Panc1 (cell line): Measurements from ENCODE around the gene WFDC8. TPM values are rescaled to one million over a fixed set of nuclear protein-coding genes. Genes with fewer than 3 reads are reported as not detected.

Source experiments
- ATAC-seq: fragments of 200-7000 bp; cut with Tn5 transposase; 2 replicates; pipeline ENCODE4 v1.9.1; 2020; ENCODE audit warnings: mild to moderate bottlenecking, moderate library complexity
- BruUV-seq: library from RNA; stranded (reverse); fragments of 400-500 nt; replicated peaks from 2 replicates; lab custom pipeline; 2021; lab: Mats Ljungman, UMichigan
- CTCF ChIA-PET: fragments of 300-600 bp; sonication (Branson Sonifier 250); formaldehyde crosslinking; loops from one replicate; lab custom pipeline; 2022; ENCODE audit warnings: antibody characterized with exemption; lab: Charles Lee
- POLR2A ChIA-PET: fragments of 300-600 bp; sonication (Branson Sonifier 250); formaldehyde crosslinking; loops from one replicate; lab custom pipeline; 2022; ENCODE audit warnings: antibody characterized with exemption; lab: Charles Lee
- DNase-seq: peaks from one replicate; pipeline ENCODE4 v3.0.0-alpha.2; 2010; ENCODE audit warnings: low read depth, low spot score
- H3K27ac ChIP-seq: 2 replicates; pipeline ENCODE4 v1.5.1; 2011; ENCODE audit warnings: mild to moderate bottlenecking, low read length, inconsistent platforms
- H3K27me3 ChIP-seq: fragments of 200-500 bp; sonication (Bioruptor generic); 2 replicates; pipeline ENCODE4 v1.6.0; 2014; ENCODE audit warnings: low read length, inconsistent platforms; ENCODE audit not compliant: control insufficient read depth, insufficient read depth
- H3K36me3 ChIP-seq: fragments of 200-500 bp; sonication (Bioruptor generic); 2 replicates; pipeline ENCODE4 v1.5.1; 2014; ENCODE audit warnings: inconsistent platforms, mild to moderate bottlenecking, low read length, moderate library complexity; ENCODE audit not compliant: control insufficient read depth, insufficient read depth
- H3K4me1 ChIP-seq: 2 replicates; pipeline ENCODE4 v1.5.1; 2011; ENCODE audit warnings: inconsistent platforms, mild to moderate bottlenecking, low read length, moderate library complexity; ENCODE audit not compliant: control insufficient read depth, insufficient read depth
- H3K4me3 ChIP-seq, 2 experiments: 2 replicates each; pipeline ENCODE4 v1.5.1; 2011 to 2012; ENCODE audit warnings: low read depth in 2 of 2, low read length in 2 of 2, mild to moderate bottlenecking in 2 of 2, inconsistent platforms in 1 of 2, moderate library complexity in 1 of 2
- H3K9me3 ChIP-seq: fragments of 200-500 bp; sonication (Bioruptor generic); 2 replicates; pipeline ENCODE4 v1.5.1; 2014; ENCODE audit warnings: low read depth, mild to moderate bottlenecking, inconsistent platforms, low read length, moderate library complexity; ENCODE audit not compliant: control insufficient read depth, insufficient read depth
- CTCF ChIP-seq: fragments of 450-650 bp; IDR thresholded peaks from 2 replicates; pipeline ENCODE4 v1.5.1; 2017; ENCODE audit warnings: mild to moderate bottlenecking
- POLR2AphosphoS5 ChIP-seq: IDR thresholded peaks from 2 replicates; pipeline ENCODE4 v1.6.1; 2012; ENCODE audit warnings: mild to moderate bottlenecking, low read depth, low read length, moderate library complexity
- REST ChIP-seq, 2 experiments: IDR thresholded peaks; 2 replicates each; pipeline ENCODE4 v1.6.1; 2011 to 2012; ENCODE audit warnings: low read depth in 2 of 2, control low read depth in 1 of 2, low read length in 1 of 2, mild to moderate bottlenecking in 1 of 2, moderate library complexity in 1 of 2; ENCODE audit not compliant: insufficient read depth in 1 of 2
- SIN3A ChIP-seq: IDR thresholded peaks from 2 replicates; pipeline ENCODE4 v1.6.1; 2012; ENCODE audit warnings: low read depth, mild to moderate bottlenecking, low read length, moderate library complexity, borderline replicate concordance; ENCODE audit not compliant: insufficient read depth
- TCF7L2 ChIP-seq: IDR thresholded peaks from 2 replicates; pipeline ENCODE4 v1.6.1; 2011; ENCODE audit warnings: mild to moderate bottlenecking, low read depth, low read length, inconsistent platforms
- in situ Hi-C: cut with HindIII; loops from 2 replicates; pipeline ENCODE4 v1.10.0; 2016; ENCODE audit warnings: low sequenced_read_pairs, low pct_unique_long_range_greater_than_20kb
- intact Hi-C: fragments of 100-400 bp; cut with micrococcal nuclease; formaldehyde crosslinking; loops from one replicate; pipeline ENCODE4 v1.10.0; 2022; ENCODE audit not compliant: unreplicated experiment
- total RNA-seq: library from RNA; stranded (reverse); gene quantifications from one replicate; pipeline ENCODE4 v1.2.1, GENCODE V29; 2021; ENCODE audit not compliant: unreplicated experiment

Gene WFDC8
- total RNA-seq, 1 experiment from 2014 or later, result not detected

- Histone ChIP-seq H3K4me1 (no peaks in the 10 kb centered on the region), H3K27ac (no peak overlapping the region), H3K27me3 (peaks cover 9% of the 10 kb centered on the region), H3K36me3 (no peaks in the 10 kb centered on the region), H3K4me3 (no peak overlapping the region), H3K9me3 (no peaks in the 10 kb centered on the region)
- BruUV-seq, result no TSS peak
- DNase-seq, result no peak
- in situ Hi-C loops (no loop called here), intact Hi-C loops (no loop called here)
- ChIA-PET CTCF (interaction anchor here (0.6 kb wide), 1 partner anchor 17 kb away, joined by 3 read pairs; the partner anchor contains the start of gene WFDC10A), POLR2A (no interaction called here)
- no peak for ATAC-seq
- TF ChIP-seq REST (IDR thresholded peaks at IDR 0.05; ENCODE audit: insufficient read depth in 1 of 2, low read depth in 2 of 2, low read length in 1 of 2) (no peak), TCF7L2 (no peak), CTCF (no peak)
These were observed 33.2 kb upstream of the WFDC8 start for GRCh38 chr20:45612314-45612713.

GRCh38 chr20:45611054-45611453, 32.0 kb upstream of the WFDC8 start:
- POLR2A ChIA-PET, result no interaction called here
- CTCF ChIA-PET, result no interaction called here
- Histone ChIP-seq H3K4me1 (no peaks in the 10 kb centered on the region), H3K36me3 (no peaks in the 10 kb centered on the region), H3K27me3 (peaks cover 9% of the 10 kb centered on the region), H3K4me3 (no peak overlapping the region), H3K9me3 (no peaks in the 10 kb centered on the region; the same call in 1 of the 2 replicates), H3K27ac (no peak overlapping the region)
- no peak for TF ChIP-seq POLR2AphosphoS5
- no peak for TF ChIP-seq CTCF
- TF ChIP-seq REST (IDR thresholded peaks at IDR 0.05; ENCODE audit: insufficient read depth in 1 of 2, low read depth in 2 of 2, low read length in 1 of 2), result no peak
- TF ChIP-seq TCF7L2, result no peak
- TF ChIP-seq SIN3A, result no peak
- no TSS peak for BruUV-seq
- intact Hi-C loops, result no loop called here
- in situ Hi-C loops, result no loop called here
- DNase-seq (no peak), ATAC-seq (no peak)
